ENCODE results near the gene KRT86.
"Not testable (repeated sequence)": the region's sequence is repeated elsewhere in the genome, so short reads cannot be mapped to it uniquely, and the experiment has no call there.

The KRT86 gene

GRCh38 chr12:52290483-52291134 lies 16.2 kb downstream of the KRT86 start:
- not testable (repeated sequence) for H3K9me2 ChIP-seq (ENCODE audit: low read depth, low read length); H3K27ac ChIP-seq (ENCODE audit: low read depth, low read length, poor library complexity, severe bottlenecking); H3K79me2 ChIP-seq (ENCODE audit: insufficient read depth, low read length); H3K4me1 ChIP-seq (ENCODE audit: insufficient read depth, low read length, severe bottlenecking); H3K27me3 ChIP-seq (ENCODE audit: insufficient read depth, low read length); H3K4me3 ChIP-seq (ENCODE audit: low read depth, low read length, poor library complexity, severe bottlenecking); H2AFZ ChIP-seq (ENCODE audit: low read length); H3K9ac ChIP-seq (ENCODE audit: low read length); H3K9me3 ChIP-seq (ENCODE audit: low read length); H3K4me2 ChIP-seq (ENCODE audit: low read length); H3F3A ChIP-seq (ENCODE audit: insufficient read depth, low read length); H3K36me3 ChIP-seq (ENCODE audit: insufficient read depth, low read length); H4K20me1 ChIP-seq (ENCODE audit: insufficient read depth, low read length)

- Histone ChIP-seq H3K79me2 (ENCODE audit: insufficient read depth, low read length) (no peaks in the 10 kb centered on the region), H3K36me3 (ENCODE audit: insufficient read depth, low read length) (no peaks in the 10 kb centered on the region), H3K4me2 (ENCODE audit: low read length) (no peak within 1 kb of the TSS), H3K4me3 (ENCODE audit: low read depth, low read length, poor library complexity, severe bottlenecking) (no peak within 1 kb of the TSS), H3K9me2 (ENCODE audit: low read depth, low read length) (no peaks in the 10 kb centered on the region), H3K9me3 (ENCODE audit: low read length) (no peaks in the 10 kb centered on the region), H3K9ac (ENCODE audit: low read length) (no peak within 1 kb of the TSS), H4K20me1 (ENCODE audit: insufficient read depth, low read length) (no peaks in the 10 kb centered on the region), H2AFZ (ENCODE audit: low read length) (no peak within 1 kb of the TSS), H3K27me3 (ENCODE audit: insufficient read depth, low read length) (no peaks in the 10 kb centered on the region), H3F3A (ENCODE audit: insufficient read depth, low read length) (no peaks in the 10 kb centered on the region), H3K27ac (ENCODE audit: low read depth, low read length, poor library complexity, severe bottlenecking) (no peak within 1 kb of the TSS), H3K4me1 (ENCODE audit: insufficient read depth, low read length, severe bottlenecking) (no peaks in the 10 kb centered on the region)
- TF ChIP-seq EZH2 (IDR thresholded peaks at IDR 0.05; ENCODE audit: borderline replicate concordance, low read length) (no peak), CTCF (IDR thresholded peaks at IDR 0.05; ENCODE audit: low read length) (no peak)
Observed at GRCh38 chr12:52291267-52291935, 17.0 kb downstream of the KRT86 start, which contains the start of gene KRT81. TSS of gene KRT81 (minus strand) at chr12:52291534. CDS start at chr12:52291465, 69 bp downstream.

- Histone ChIP-seq H3K27me3 (ENCODE audit: insufficient read depth, low read length) (no peaks in the 10 kb centered on the region), H3K36me3 (ENCODE audit: insufficient read depth, low read length) (no peaks in the 10 kb centered on the region), H3K79me2 (ENCODE audit: insufficient read depth, low read length) (no peaks in the 10 kb centered on the region), H3K27ac (ENCODE audit: low read depth, low read length, poor library complexity, severe bottlenecking) (no peak overlapping the region), H3K9me2 (ENCODE audit: low read depth, low read length) (no peaks in the 10 kb centered on the region), H4K20me1 (ENCODE audit: insufficient read depth, low read length) (no peaks in the 10 kb centered on the region), H3K9me3 (ENCODE audit: low read length) (no peaks in the 10 kb centered on the region), H3K4me1 (ENCODE audit: insufficient read depth, low read length, severe bottlenecking) (no peaks in the 10 kb centered on the region), H3K9ac (ENCODE audit: low read length) (no peak overlapping the region), H3K4me2 (ENCODE audit: low read length) (no peak overlapping the region), H3F3A (ENCODE audit: insufficient read depth, low read length) (no peaks in the 10 kb centered on the region), H3K4me3 (ENCODE audit: low read depth, low read length, poor library complexity, severe bottlenecking) (no peak overlapping the region), H2AFZ (ENCODE audit: low read length) (no peak overlapping the region)
- TF ChIP-seq CTCF (IDR thresholded peaks at IDR 0.05; ENCODE audit: low read length) (no peak), EZH2 (IDR thresholded peaks at IDR 0.05; ENCODE audit: borderline replicate concordance, low read length) (no peak)
Observed at GRCh38 chr12:52293926-52294325, 19.5 kb downstream of the KRT86 start.

GRCh38 chr12:52294803-52295202 lies 20.4 kb downstream of the KRT86 start:
- no peaks in the 10 kb centered on the region for H3K9me3 ChIP-seq (ENCODE audit: low read length)
- no peak overlapping the region for H3K27ac ChIP-seq (ENCODE audit: low read depth, low read length, poor library complexity, severe bottlenecking)
- no peaks in the 10 kb centered on the region for H3K27me3 ChIP-seq (ENCODE audit: insufficient read depth, low read length)
- no peak overlapping the region for H3K4me3 ChIP-seq (ENCODE audit: low read depth, low read length, poor library complexity, severe bottlenecking)
- no peaks in the 10 kb centered on the region for H3K36me3 ChIP-seq (ENCODE audit: insufficient read depth, low read length)
- H3K9me2 ChIP-seq (ENCODE audit: low read depth, low read length): no peaks in the 10 kb centered on the region
- H3F3A ChIP-seq (ENCODE audit: insufficient read depth, low read length): no peaks in the 10 kb centered on the region
- no peaks in the 10 kb centered on the region for H4K20me1 ChIP-seq (ENCODE audit: insufficient read depth, low read length)
- no peaks in the 10 kb centered on the region for H3K4me1 ChIP-seq (ENCODE audit: insufficient read depth, low read length, severe bottlenecking)
- no peak for TF ChIP-seq CTCF (IDR thresholded peaks at IDR 0.05; ENCODE audit: low read length)
- no peak for TF ChIP-seq EZH2 (IDR thresholded peaks at IDR 0.05; ENCODE audit: borderline replicate concordance, low read length)
- no peak overlapping the region for H2AFZ ChIP-seq (ENCODE audit: low read length)
- no peak overlapping the region for H3K4me2 ChIP-seq (ENCODE audit: low read length)
- H3K79me2 ChIP-seq (ENCODE audit: insufficient read depth, low read length): no peaks in the 10 kb centered on the region
- H3K9ac ChIP-seq (ENCODE audit: low read length): no peak overlapping the region

Measured in OCI-LY1 (cell line).